ENCODE results near the gene TIPRL.
"Not testable (repeated sequence)": the region's sequence is repeated elsewhere in the genome, so short reads cannot be mapped to it uniquely, and the experiment has no call there.

The TIPRL gene

GRCh38 chr1:168178638-168179437, at the start of gene TIPRL:
Gene TIPRL (plus strand): TSS chr1:168178962. CDS start chr1:168179078, 116 bp downstream.
- peak; percentile 96 to 97 for DNase-seq

- no peak for DNase-seq
Measured at GRCh38 chr1:168129933-168130332, 48.8 kb upstream of the TIPRL start.

DNA sequence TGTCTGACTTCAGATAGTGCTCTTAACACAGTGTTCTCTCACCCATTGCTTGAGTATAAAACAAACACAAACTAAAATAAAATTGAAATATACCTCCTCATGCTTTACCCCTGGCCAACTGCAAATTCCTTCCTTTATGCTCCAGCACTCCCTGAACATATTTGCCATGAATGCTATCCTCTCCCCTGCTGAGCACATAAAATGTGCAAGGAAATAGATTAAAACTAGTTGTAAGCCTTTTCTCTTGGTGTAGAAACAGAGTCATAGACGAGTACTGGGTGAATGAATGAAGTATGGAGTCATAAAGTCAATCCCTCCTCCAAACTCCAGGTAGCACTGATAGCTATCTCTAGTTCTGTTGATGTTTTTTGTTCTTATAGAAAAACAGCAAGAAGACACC, 44.6 kb upstream of the TIPRL start:
- DNase-seq, result no peak

DNA sequence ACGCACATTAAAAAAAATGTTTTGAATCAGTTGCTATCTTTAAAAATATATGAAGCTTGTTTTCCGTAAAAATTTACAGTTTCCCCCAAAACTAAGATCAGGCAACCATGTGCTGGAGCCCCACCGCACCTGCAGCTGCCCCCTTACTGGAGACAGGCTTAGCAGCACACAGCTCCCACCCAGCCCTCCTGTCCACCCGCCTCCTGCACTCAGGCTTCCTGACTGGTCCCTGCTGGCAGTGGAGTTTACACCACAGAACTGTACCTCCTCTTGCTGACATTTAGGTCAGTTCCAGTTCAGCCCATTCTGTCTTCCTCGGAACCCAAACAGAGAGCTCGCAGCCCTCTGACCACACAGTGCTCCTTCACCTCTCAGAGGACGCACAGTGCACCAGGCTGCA, 44.1 kb upstream of the TIPRL start:
- no peak for DNase-seq

- no peak for DNase-seq
Measured at GRCh38 chr1:168135116-168135920, 43.4 kb upstream of the TIPRL start.

DNA sequence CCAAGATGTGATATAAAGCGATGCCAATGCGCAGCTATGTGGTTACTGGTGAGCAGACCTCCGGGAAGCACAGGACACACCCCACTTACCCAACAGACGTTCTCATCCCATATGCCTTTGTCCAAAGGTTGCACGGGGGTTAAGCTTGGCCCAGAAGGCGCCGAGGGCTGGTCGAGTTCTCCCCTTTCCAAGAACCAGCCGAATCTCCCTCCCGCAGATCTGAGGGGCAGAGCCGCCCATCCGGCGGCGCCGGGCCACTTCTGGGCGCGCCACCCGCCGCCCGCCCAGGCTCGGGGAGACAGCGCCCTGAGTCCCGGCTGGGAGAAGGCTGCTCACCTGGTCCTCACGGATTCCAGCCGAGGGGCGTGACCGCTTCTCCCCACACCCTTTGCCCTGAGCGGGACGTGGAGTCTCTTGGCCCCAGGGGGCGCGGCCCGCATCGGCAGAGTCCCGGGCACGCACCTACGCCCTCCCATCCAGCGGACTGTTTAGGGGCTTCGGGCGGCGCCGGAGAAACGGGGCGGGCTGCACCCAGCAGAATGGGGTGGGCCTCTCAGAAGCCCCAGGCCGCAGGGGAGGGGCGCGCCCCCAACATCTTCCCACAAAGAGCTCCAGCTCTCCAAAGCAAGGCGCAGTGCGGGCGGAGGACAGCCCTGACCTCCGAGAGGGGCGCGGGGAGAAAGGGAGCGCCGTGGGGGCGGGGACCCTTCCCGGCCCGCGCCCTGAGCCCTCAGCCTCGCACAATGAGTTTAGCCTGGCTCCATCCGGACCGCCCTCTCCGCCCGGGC, 42.6 kb upstream of the TIPRL start:
- peak; percentile 40 to 50 for DNase-seq

- peak; percentile 45 to 47 for DNase-seq
Measured at GRCh38 chr1:168136709-168137514, 41.9 kb upstream of the TIPRL start, which contains the start of gene GPR161. Gene GPR161 (minus strand): TSS chr1:168136930. CDS start chr1:168104850, 32,080 bp downstream.

- DNase-seq, result peak in 1 of 2 experiments; percentile 34
Measured at GRCh38 chr1:168137515-168137821, 41.3 kb upstream of the TIPRL start.

DNA sequence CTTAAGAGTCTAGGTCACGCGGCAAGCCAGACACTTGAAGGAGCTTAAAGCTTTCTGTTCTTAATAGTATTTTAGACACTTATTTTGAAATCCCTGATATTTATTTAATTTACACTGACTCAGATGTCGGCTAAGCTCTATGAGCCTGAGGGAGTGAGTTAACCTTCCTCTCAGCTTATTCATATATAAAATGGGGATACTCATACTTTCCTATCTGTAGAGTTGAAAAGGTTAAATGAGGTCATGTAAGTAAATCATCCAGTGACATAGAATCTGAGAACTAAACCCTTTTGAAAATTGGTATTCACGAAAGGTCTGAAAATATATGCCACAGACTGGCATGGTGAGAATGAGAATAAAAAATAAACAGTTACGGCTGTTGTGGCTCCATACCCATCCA, 40.6 kb upstream of the TIPRL start:
- DNase-seq, result no peak

- DNase-seq, result no peak
Measured at GRCh38 chr1:168139070-168139469, 39.7 kb upstream of the TIPRL start.

DNA sequence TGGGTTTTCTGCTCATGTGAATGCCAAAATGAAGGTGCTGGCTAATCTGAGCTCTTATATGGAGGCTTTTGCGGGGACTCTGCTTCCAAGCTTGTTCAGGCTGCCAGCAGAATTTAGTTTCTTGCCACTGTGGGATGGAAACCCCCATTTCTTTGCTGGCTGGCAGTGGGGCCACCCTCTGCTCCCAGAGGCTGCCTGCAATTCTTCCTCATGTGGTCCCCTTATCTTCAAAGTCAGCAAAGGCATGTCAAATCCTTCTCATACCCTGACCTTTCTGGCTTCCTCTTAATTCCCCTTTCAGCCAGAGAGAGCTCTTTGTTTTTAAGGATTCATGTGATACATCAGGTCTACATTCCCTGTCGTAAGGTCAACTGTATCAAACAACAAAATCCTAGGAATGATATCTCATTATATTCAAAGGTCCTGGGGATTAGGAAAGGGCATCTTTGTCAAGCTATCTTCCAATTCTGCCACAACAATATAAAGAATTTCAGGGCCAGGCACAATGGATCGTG, 36.8 kb upstream of the TIPRL start:
- DNase-seq, result no peak

- DNase-seq, result peak; percentile 92
Measured at GRCh38 chr1:168145184-168146159, 33.3 kb upstream of the TIPRL start.

DNA sequence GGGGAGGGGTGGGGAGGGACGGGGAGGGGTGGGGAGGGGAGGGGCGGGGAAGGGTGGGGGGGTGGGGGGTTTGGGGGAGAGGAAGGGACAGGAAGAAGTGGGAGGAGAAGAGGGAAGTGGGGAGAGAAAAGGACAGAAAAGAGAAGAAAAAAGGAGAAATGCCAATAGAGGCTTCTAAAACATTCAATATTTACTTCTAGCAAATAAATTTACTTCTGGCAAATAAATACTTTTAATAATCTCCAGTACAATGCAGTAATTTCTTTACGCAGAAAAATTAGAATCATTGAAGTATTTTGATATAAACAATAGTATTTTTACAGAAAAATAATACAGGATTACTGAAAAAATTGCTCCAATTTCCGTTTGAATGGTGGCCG, 32.6 kb upstream of the TIPRL start:
- no peak for DNase-seq

DNA sequence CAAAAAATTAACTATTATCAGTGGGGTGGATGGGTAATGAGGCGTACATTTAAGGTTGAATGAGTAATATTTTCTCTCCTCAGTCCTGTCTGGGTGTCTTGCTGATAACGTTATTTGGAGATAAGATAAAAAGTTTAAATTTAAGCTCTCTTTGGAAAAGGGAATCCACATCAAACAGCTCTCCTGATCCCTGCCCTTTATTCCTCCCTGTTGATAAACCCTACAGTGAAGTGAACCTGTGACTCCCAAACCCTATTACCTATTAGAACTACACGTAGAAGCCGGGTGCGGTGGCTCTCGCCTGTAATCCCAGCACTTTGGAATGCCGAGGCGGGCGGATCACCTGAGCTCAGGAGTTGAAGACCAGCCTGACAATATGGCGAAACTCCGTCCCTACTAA, 32.1 kb upstream of the TIPRL start:
- DNase-seq, result no peak

GRCh38 chr1:168148916-168149315, 29.8 kb upstream of the TIPRL start:
- DNase-seq, result no peak

DNA sequence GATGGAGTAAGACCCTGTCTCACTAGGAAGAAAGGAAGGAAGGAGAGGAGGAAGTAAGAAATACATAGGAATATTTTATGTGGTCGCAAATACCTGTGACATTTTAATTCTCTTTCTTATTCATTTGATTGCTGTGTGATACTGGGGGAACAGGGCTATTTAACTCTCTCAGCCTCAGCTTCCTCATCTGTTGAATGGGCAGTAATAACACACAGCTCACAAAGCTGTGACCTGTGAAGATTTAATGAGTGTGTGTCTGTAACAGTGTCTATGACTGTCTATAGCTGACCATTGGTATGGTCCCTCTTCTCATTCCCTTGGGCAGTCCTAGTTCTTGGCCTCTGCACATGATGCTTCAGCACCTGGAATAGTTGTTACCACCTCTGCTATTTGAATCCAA, 28.5 kb upstream of the TIPRL start:
- DNase-seq, result no peak

DNA sequence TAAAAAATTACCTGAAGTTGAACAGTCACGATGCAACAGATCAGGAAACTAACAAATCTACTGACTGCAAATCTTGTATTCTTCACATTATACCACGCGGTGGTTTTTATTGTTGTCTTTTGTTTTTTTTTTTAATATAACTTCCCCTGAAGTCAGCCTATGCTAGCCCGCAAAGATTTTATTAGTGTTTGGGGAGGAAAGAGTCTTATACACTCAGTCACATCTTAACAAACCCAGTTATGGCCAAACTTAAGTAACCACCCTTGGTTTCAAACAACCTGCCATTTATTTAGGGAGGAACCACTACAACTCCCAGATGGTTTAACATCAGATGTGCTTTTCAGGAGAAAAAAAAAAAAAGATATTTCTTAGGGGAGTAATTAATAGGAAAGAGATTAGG, 26.8 kb upstream of the TIPRL start:
- no peak for DNase-seq

GRCh38 chr1:168154707-168155106, 24.1 kb upstream of the TIPRL start:
- DNase-seq, result not testable (repeated sequence)

DNA sequence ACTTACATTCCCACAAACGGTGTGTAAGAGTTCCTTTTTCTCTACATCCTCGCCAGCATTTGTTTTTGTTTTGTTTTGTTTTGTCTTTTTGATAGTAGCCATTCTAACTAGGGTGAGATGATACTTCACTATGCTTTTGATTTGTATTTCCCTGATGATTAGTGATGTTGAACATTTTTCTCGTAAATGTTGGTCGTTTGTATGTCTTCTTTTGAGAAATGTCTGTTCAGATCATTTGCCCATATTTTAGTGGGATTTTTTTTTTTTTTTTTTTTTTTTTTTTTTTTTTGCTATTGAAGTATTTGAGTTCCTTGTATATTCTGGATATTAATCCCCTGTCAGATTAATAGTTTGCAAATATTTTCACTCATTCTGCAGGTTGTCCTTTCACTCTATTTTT, 22.9 kb upstream of the TIPRL start:
- no peak for DNase-seq

- DNase-seq, result no peak
Measured at GRCh38 chr1:168157638-168158037, 21.1 kb upstream of the TIPRL start.

GRCh38 chr1:168159251-168159650, 19.5 kb upstream of the TIPRL start:
- no peak for DNase-seq

Measured in activated T-cell treated with anti-CD3 and anti-CD28 coated beads, Interleukin-2, amount 50 U/mL, for 48 hours (primary cell).